Measurements from ENCODE around the gene MEIKIN.

Gene MEIKIN

GRCh38 chr5:131945551-131946168, at the start of gene MEIKIN:
Gene MEIKIN, minus strand, starts transcription at chr5:131945663. Its CDS starts 158 bp downstream, at chr5:131945505.
- no peaks in the 10 kb centered on the region for H3K9me3 ChIP-seq (ENCODE audit: control insufficient read depth in 2 of 2, low read length in 2 of 2)
- no peak within 1 kb of the TSS for H3K27ac ChIP-seq (ENCODE audit: low read depth in 2 of 2, low read length in 2 of 2)
- H3K4me1 ChIP-seq (ENCODE audit: control insufficient read depth in 2 of 2, insufficient read depth in 2 of 2, low read length in 2 of 2): no peaks in the 10 kb centered on the region
- no peak within 1 kb of the TSS for H3K4me3 ChIP-seq (ENCODE audit: low read length in 2 of 2)
- no peak within 1 kb of the TSS for H3K9ac ChIP-seq (ENCODE audit: low read depth in 1 of 2, low read length in 2 of 2)
- H3K27me3 ChIP-seq (ENCODE audit: control insufficient read depth in 2 of 2, insufficient read depth in 2 of 2, low read length in 2 of 2): no peaks in the 10 kb centered on the region
- H3K36me3 ChIP-seq (ENCODE audit: control insufficient read depth in 2 of 2, insufficient read depth in 2 of 2, low read length in 2 of 2): no peaks in the 10 kb centered on the region

GRCh38 chr5:131994533-131995226, 49.2 kb upstream of the MEIKIN start:
- H3K27ac ChIP-seq (ENCODE audit: low read depth in 2 of 2, low read length in 2 of 2): no peak overlapping the region
- H3K27me3 ChIP-seq (ENCODE audit: control insufficient read depth in 2 of 2, insufficient read depth in 2 of 2, low read length in 2 of 2): no peaks in the 10 kb centered on the region
- H3K4me1 ChIP-seq (ENCODE audit: control insufficient read depth in 2 of 2, insufficient read depth in 2 of 2, low read length in 2 of 2): no peaks in the 10 kb centered on the region
- H3K4me3 ChIP-seq (ENCODE audit: low read length in 2 of 2): no peak overlapping the region
- H3K9me3 ChIP-seq (ENCODE audit: control insufficient read depth in 2 of 2, low read length in 2 of 2): no peaks in the 10 kb centered on the region
- no peak overlapping the region for H3K9ac ChIP-seq (ENCODE audit: low read depth in 1 of 2, low read length in 2 of 2)
- no peaks in the 10 kb centered on the region for H3K36me3 ChIP-seq (ENCODE audit: control insufficient read depth in 2 of 2, insufficient read depth in 2 of 2, low read length in 2 of 2)

GRCh38 chr5:131994090-131994489, 48.6 kb upstream of the MEIKIN start:
- Histone ChIP-seq H3K4me1 (ENCODE audit: control insufficient read depth in 2 of 2, insufficient read depth in 2 of 2, low read length in 2 of 2) (no peaks in the 10 kb centered on the region), H3K9me3 (ENCODE audit: control insufficient read depth in 2 of 2, low read length in 2 of 2) (no peaks in the 10 kb centered on the region), H3K36me3 (ENCODE audit: control insufficient read depth in 2 of 2, insufficient read depth in 2 of 2, low read length in 2 of 2) (no peaks in the 10 kb centered on the region), H3K9ac (ENCODE audit: low read depth in 1 of 2, low read length in 2 of 2) (no peak overlapping the region), H3K27ac (ENCODE audit: low read depth in 2 of 2, low read length in 2 of 2) (no peak overlapping the region), H3K27me3 (ENCODE audit: control insufficient read depth in 2 of 2, insufficient read depth in 2 of 2, low read length in 2 of 2) (no peaks in the 10 kb centered on the region), H3K4me3 (ENCODE audit: low read length in 2 of 2) (no peak overlapping the region)

- Histone ChIP-seq H3K4me1 (ENCODE audit: control insufficient read depth in 2 of 2, insufficient read depth in 2 of 2, low read length in 2 of 2) (no peaks in the 10 kb centered on the region), H3K4me3 (ENCODE audit: low read length in 2 of 2) (no peak overlapping the region), H3K27me3 (ENCODE audit: control insufficient read depth in 2 of 2, insufficient read depth in 2 of 2, low read length in 2 of 2) (no peaks in the 10 kb centered on the region), H3K36me3 (ENCODE audit: control insufficient read depth in 2 of 2, insufficient read depth in 2 of 2, low read length in 2 of 2) (no peaks in the 10 kb centered on the region), H3K27ac (ENCODE audit: low read depth in 2 of 2, low read length in 2 of 2) (no peak overlapping the region), H3K9me3 (ENCODE audit: control insufficient read depth in 2 of 2, low read length in 2 of 2) (no peaks in the 10 kb centered on the region), H3K9ac (ENCODE audit: low read depth in 1 of 2, low read length in 2 of 2) (no peak overlapping the region)
Measured at GRCh38 chr5:131993676-131994075, 48.2 kb upstream of the MEIKIN start.

- Histone ChIP-seq H3K4me3 (ENCODE audit: low read length in 2 of 2) (no peak overlapping the region), H3K9me3 (ENCODE audit: control insufficient read depth in 2 of 2, low read length in 2 of 2) (no peaks in the 10 kb centered on the region), H3K36me3 (ENCODE audit: control insufficient read depth in 2 of 2, insufficient read depth in 2 of 2, low read length in 2 of 2) (no peaks in the 10 kb centered on the region), H3K27me3 (ENCODE audit: control insufficient read depth in 2 of 2, insufficient read depth in 2 of 2, low read length in 2 of 2) (no peaks in the 10 kb centered on the region), H3K9ac (ENCODE audit: low read depth in 1 of 2, low read length in 2 of 2) (no peak overlapping the region), H3K27ac (ENCODE audit: low read depth in 2 of 2, low read length in 2 of 2) (no peak overlapping the region), H3K4me1 (ENCODE audit: control insufficient read depth in 2 of 2, insufficient read depth in 2 of 2, low read length in 2 of 2) (no peaks in the 10 kb centered on the region)
Measured at GRCh38 chr5:131992370-131992769, 46.9 kb upstream of the MEIKIN start.

- Histone ChIP-seq H3K9me3 (ENCODE audit: control insufficient read depth in 2 of 2, low read length in 2 of 2) (no peaks in the 10 kb centered on the region), H3K4me1 (ENCODE audit: control insufficient read depth in 2 of 2, insufficient read depth in 2 of 2, low read length in 2 of 2) (no peaks in the 10 kb centered on the region), H3K9ac (ENCODE audit: low read depth in 1 of 2, low read length in 2 of 2) (no peak overlapping the region), H3K27ac (ENCODE audit: low read depth in 2 of 2, low read length in 2 of 2) (no peak overlapping the region), H3K36me3 (ENCODE audit: control insufficient read depth in 2 of 2, insufficient read depth in 2 of 2, low read length in 2 of 2) (no peaks in the 10 kb centered on the region), H3K4me3 (ENCODE audit: low read length in 2 of 2) (no peak overlapping the region), H3K27me3 (ENCODE audit: control insufficient read depth in 2 of 2, insufficient read depth in 2 of 2, low read length in 2 of 2) (no peaks in the 10 kb centered on the region)
Measured at GRCh38 chr5:131991593-131992324, 46.3 kb upstream of the MEIKIN start.

- Histone ChIP-seq H3K27me3 (ENCODE audit: control insufficient read depth in 2 of 2, insufficient read depth in 2 of 2, low read length in 2 of 2) (no peaks in the 10 kb centered on the region), H3K9ac (ENCODE audit: low read depth in 1 of 2, low read length in 2 of 2) (no peak overlapping the region), H3K4me1 (ENCODE audit: control insufficient read depth in 2 of 2, insufficient read depth in 2 of 2, low read length in 2 of 2) (no peaks in the 10 kb centered on the region), H3K4me3 (ENCODE audit: low read length in 2 of 2) (no peak overlapping the region), H3K27ac (ENCODE audit: low read depth in 2 of 2, low read length in 2 of 2) (no peak overlapping the region), H3K9me3 (ENCODE audit: control insufficient read depth in 2 of 2, low read length in 2 of 2) (no peaks in the 10 kb centered on the region), H3K36me3 (ENCODE audit: control insufficient read depth in 2 of 2, insufficient read depth in 2 of 2, low read length in 2 of 2) (no peaks in the 10 kb centered on the region)
Measured at GRCh38 chr5:131990716-131991115, 45.3 kb upstream of the MEIKIN start.

- no peaks in the 10 kb centered on the region for H3K9me3 ChIP-seq (ENCODE audit: control insufficient read depth in 2 of 2, low read length in 2 of 2)
- H3K4me3 ChIP-seq (ENCODE audit: low read length in 2 of 2): no peak overlapping the region
- H3K4me1 ChIP-seq (ENCODE audit: control insufficient read depth in 2 of 2, insufficient read depth in 2 of 2, low read length in 2 of 2): no peaks in the 10 kb centered on the region
- H3K27me3 ChIP-seq (ENCODE audit: control insufficient read depth in 2 of 2, insufficient read depth in 2 of 2, low read length in 2 of 2): no peaks in the 10 kb centered on the region
- no peak overlapping the region for H3K27ac ChIP-seq (ENCODE audit: low read depth in 2 of 2, low read length in 2 of 2)
- no peaks in the 10 kb centered on the region for H3K36me3 ChIP-seq (ENCODE audit: control insufficient read depth in 2 of 2, insufficient read depth in 2 of 2, low read length in 2 of 2)
- H3K9ac ChIP-seq (ENCODE audit: low read depth in 1 of 2, low read length in 2 of 2): no peak overlapping the region
Measured at GRCh38 chr5:131988601-131989000, 43.1 kb upstream of the MEIKIN start.

- H3K27me3 ChIP-seq (ENCODE audit: control insufficient read depth in 2 of 2, insufficient read depth in 2 of 2, low read length in 2 of 2): no peaks in the 10 kb centered on the region
- H3K9ac ChIP-seq (ENCODE audit: low read depth in 1 of 2, low read length in 2 of 2): no peak overlapping the region
- no peaks in the 10 kb centered on the region for H3K4me1 ChIP-seq (ENCODE audit: control insufficient read depth in 2 of 2, insufficient read depth in 2 of 2, low read length in 2 of 2)
- no peak overlapping the region for H3K4me3 ChIP-seq (ENCODE audit: low read length in 2 of 2)
- no peak overlapping the region for H3K27ac ChIP-seq (ENCODE audit: low read depth in 2 of 2, low read length in 2 of 2)
- no peaks in the 10 kb centered on the region for H3K9me3 ChIP-seq (ENCODE audit: control insufficient read depth in 2 of 2, low read length in 2 of 2)
- no peaks in the 10 kb centered on the region for H3K36me3 ChIP-seq (ENCODE audit: control insufficient read depth in 2 of 2, insufficient read depth in 2 of 2, low read length in 2 of 2)
Measured at GRCh38 chr5:131987251-131987650, 41.8 kb upstream of the MEIKIN start.

- Histone ChIP-seq H3K27ac (ENCODE audit: low read depth in 2 of 2, low read length in 2 of 2) (no peak overlapping the region), H3K9ac (ENCODE audit: low read depth in 1 of 2, low read length in 2 of 2) (no peak overlapping the region), H3K9me3 (ENCODE audit: control insufficient read depth in 2 of 2, low read length in 2 of 2) (no peaks in the 10 kb centered on the region), H3K27me3 (ENCODE audit: control insufficient read depth in 2 of 2, insufficient read depth in 2 of 2, low read length in 2 of 2) (no peaks in the 10 kb centered on the region), H3K4me3 (ENCODE audit: low read length in 2 of 2) (no peak overlapping the region), H3K36me3 (ENCODE audit: control insufficient read depth in 2 of 2, insufficient read depth in 2 of 2, low read length in 2 of 2) (no peaks in the 10 kb centered on the region), H3K4me1 (ENCODE audit: control insufficient read depth in 2 of 2, insufficient read depth in 2 of 2, low read length in 2 of 2) (no peaks in the 10 kb centered on the region)
Measured at GRCh38 chr5:131986161-131986912, 40.9 kb upstream of the MEIKIN start.

Measured in mucosa of rectum (tissue), 2 donors.